HepG2 (cell line): ENCODE data around the gene IER2. TPM values are rescaled to one million over a fixed set of nuclear protein-coding genes. Genes with fewer than 3 reads are reported as not detected.

ENCODE experiments used
- CHD2 ChIP-seq: IDR thresholded peaks from 2 replicates; pipeline ENCODE4 v1.6.1; 2011; ENCODE audit warnings: low read depth, low read length, improper control_type of control experiment
- ELF4 ChIP-seq: sonication (generic); formaldehyde crosslinking; IDR thresholded peaks from 2 replicates; pipeline ENCODE4 v1.5.0; 2020; ENCODE audit warnings: missing genetic modification reagents, mild to moderate bottlenecking, moderate library complexity, borderline replicate concordance
- FOXA1 ChIP-seq, 2 experiments: fragments of 450-650 bp in 1 of 2; sonication (generic) in 1 of 2; formaldehyde crosslinking in 1 of 2; IDR thresholded peaks; 2 replicates each; pipeline versions ENCODE4 v1.4.0 to v1.6.1; 2016 to 2020; ENCODE audit warnings: missing genetic modification reagents in 1 of 2
- FOXJ3 ChIP-seq: sonication (generic); formaldehyde crosslinking; IDR thresholded peaks from 2 replicates; pipeline ENCODE4 v1.4.0; 2020; ENCODE audit warnings: missing genetic modification reagents, mild to moderate bottlenecking, borderline replicate concordance
- HES4 ChIP-seq: sonication (generic); formaldehyde crosslinking; IDR thresholded peaks from 2 replicates; pipeline ENCODE4 v1.9.0; 2021; ENCODE audit warnings: mild to moderate bottlenecking, missing genetic modification reagents, borderline replicate concordance
- HIVEP1 ChIP-seq: sonication (generic); formaldehyde crosslinking; IDR thresholded peaks from 2 replicates; pipeline ENCODE4 v1.4.0; 2020; ENCODE audit warnings: mild to moderate bottlenecking, missing genetic modification reagents
- IRX3 ChIP-seq: sonication (generic); formaldehyde crosslinking; IDR thresholded peaks from 2 replicates; pipeline ENCODE4 v1.8.1; 2023; ENCODE audit warnings: mild to moderate bottlenecking, low read depth, missing genetic modification reagents, borderline replicate concordance
- ISL2 ChIP-seq: sonication (generic); formaldehyde crosslinking; IDR thresholded peaks from 2 replicates; pipeline ENCODE4 v1.5.0; 2020; ENCODE audit warnings: missing genetic modification reagents
- PAWR ChIP-seq: sonication (generic); formaldehyde crosslinking; IDR thresholded peaks from 2 replicates; pipeline ENCODE4 v1.4.0; 2020; ENCODE audit warnings: missing genetic modification reagents, mild to moderate bottlenecking, borderline replicate concordance
- PHB2 ChIP-seq: fragments of 450-650 bp; IDR thresholded peaks from 2 replicates; pipeline ENCODE4 v1.6.1; 2018; ENCODE audit not compliant: partially characterized antibody
- PHF5A ChIP-seq: IDR thresholded peaks from one replicate; pipeline ENCODE4 v1.6.1; 2018; ENCODE audit warnings: low read depth, missing genetic modification reagents; ENCODE audit not compliant: unreplicated experiment
- PHF8 ChIP-seq: sonication (generic); formaldehyde crosslinking; IDR thresholded peaks from 2 replicates; pipeline ENCODE4 v1.5.0; 2020; ENCODE audit warnings: missing genetic modification reagents
- RFX3 ChIP-seq: IDR thresholded peaks from 2 replicates; pipeline ENCODE4 v1.6.1; 2016; ENCODE audit warnings: missing biosample characterization, missing genetic modification reagents
- TAF15 ChIP-seq: fragments of 200-400 bp; formaldehyde crosslinking; IDR thresholded peaks from one replicate; pipeline ENCODE4 v1.6.1; 2018; ENCODE audit warnings: mild to moderate bottlenecking, low read depth, low read length; ENCODE audit not compliant: poor library complexity, severe bottlenecking
- XBP1 ChIP-seq: sonication (generic); formaldehyde crosslinking; IDR thresholded peaks from 2 replicates; pipeline ENCODE4 v1.5.0; 2020; ENCODE audit warnings: missing genetic modification reagents
- YEATS2 ChIP-seq: sonication (generic); formaldehyde crosslinking; IDR thresholded peaks from 2 replicates; pipeline ENCODE4 v1.4.0; 2020; ENCODE audit warnings: missing genetic modification reagents, borderline replicate concordance
- ZFP62 ChIP-seq: sonication (generic); formaldehyde crosslinking; IDR thresholded peaks from 2 replicates; pipeline ENCODE4 v1.4.0; 2020; ENCODE audit warnings: missing genetic modification reagents
- ZNF160 ChIP-seq: sonication (generic); formaldehyde crosslinking; IDR thresholded peaks from 2 replicates; pipeline ENCODE4 v1.8.0; 2022; ENCODE audit warnings: mild to moderate bottlenecking, inconsistent platforms, missing genetic modification reagents
- polyA plus RNA-seq, 8 experiments: library from polyadenylated mRNA; depleted of rRNA in 3 of 8; stranded (reverse) in 7 of 8; unstranded in 1 of 8; fragments of >200 nt; fragmentation: Illumina TruSeq in 4 of 8; extraction: Trizol in 4 of 8; gene quantifications; 2 replicates each; pipeline versions ENCODE4 v1.2.1 to v1.2.3, GENCODE V29; 2011 to 2016; ENCODE audit warnings: low read depth in 4 of 8, missing spikeins in 1 of 8, mixed read lengths in 1 of 8; ENCODE audit not compliant: insufficient read depth in 1 of 8
- total RNA-seq, 5 experiments: library from RNA; depleted of rRNA; stranded (reverse); fragments of >200 nt; fragmentation: Illumina TruSeq; extraction: Trizol; gene quantifications; 2 replicates each; pipeline ENCODE4 v1.2.3, GENCODE V29; 2016; ENCODE audit warnings: low read depth in 1 of 5
- TF ChIP-seq, protein P1 (sequence below): sonication (generic); formaldehyde crosslinking; IDR thresholded peaks from 2 replicates; pipeline ENCODE4 v1.5.0; 2020; ENCODE audit warnings: mild to moderate bottlenecking, missing genetic modification reagents
- TF ChIP-seq, protein P2 (sequence below): sonication (generic); formaldehyde crosslinking; IDR thresholded peaks from 2 replicates; pipeline ENCODE4 v1.4.0; 2020; ENCODE audit warnings: missing genetic modification reagents
- TF ChIP-seq, protein P3 (sequence below): sonication (generic); formaldehyde crosslinking; IDR thresholded peaks from 2 replicates; pipeline ENCODE4 v1.4.0; 2020; ENCODE audit warnings: mild to moderate bottlenecking, low read depth, missing genetic modification reagents

The IER2 gene
- total and polyA plus RNA-seq, 2 of the 13 experiments (the other 11 are each of a cell fraction or from before 2014, with no cell fraction given), result 10.1 to 14.3 TPM

DNA sequence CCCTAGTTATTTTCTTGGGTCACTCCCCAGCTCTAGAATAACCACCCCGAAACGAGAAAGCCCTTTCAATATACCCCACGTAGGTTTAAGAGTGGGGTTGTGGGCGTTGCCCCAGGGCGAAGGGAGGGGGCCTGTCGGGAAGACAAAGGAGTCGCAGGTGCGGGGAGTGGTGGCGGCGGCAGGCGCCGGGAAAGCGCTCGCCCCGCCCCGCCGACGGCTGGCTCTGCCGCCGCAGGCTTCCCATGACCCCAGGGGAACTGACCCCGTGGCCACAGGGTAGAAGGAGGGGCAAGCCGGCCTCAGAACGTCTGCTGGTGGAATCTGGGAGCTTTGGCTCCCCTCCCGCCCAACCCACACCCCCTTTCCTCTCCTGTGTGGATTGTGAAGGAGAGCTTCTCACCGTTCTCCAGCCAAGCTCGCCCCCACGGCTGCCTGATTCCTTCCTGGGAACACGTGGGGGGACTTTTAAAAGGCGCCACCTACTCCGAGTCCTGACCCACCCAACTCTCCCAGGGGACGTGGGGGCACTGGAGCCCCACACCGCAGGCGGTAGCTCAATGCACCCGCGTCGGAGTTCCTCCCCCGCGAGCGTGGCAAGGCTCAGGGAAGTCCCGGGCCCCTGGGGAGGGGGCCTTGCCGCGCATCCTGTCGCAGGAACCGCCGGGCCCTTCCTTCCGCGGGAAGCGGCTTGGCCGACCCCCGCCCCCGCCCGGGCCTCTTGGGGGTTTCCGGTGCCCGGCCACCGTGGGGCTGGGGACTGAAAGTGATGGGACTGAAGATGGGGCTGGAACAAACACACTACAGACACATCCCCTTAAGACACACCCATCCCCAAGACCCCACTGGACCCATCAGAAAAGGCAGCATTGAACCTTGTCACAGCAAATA, 5.5 kb downstream of the IER2 start (continued):
- TF ChIP-seq FOXA1 (IDR thresholded peaks at IDR 0.05) (no peak), FOXA1 (CRISPR knock-in tag; IDR thresholded peaks at IDR 0.05) (no peak), PHF5A (CRISPR knock-in tag) (no peak), ELF4 (CRISPR knock-in tag) (no peak; the same call in 1 of the 2 replicates), FOXJ3 (no peak), PAWR (CRISPR knock-in tag) (no peak), RFX3 (no peak), XBP1 (CRISPR knock-in tag) (no peak), ISL2 (no peak), ZNF160 (no peak), ZFP62 (CRISPR knock-in tag) (no peak), HIVEP1 (CRISPR knock-in tag) (peak; percentile 79; the same call in 1 of the 2 replicates), TAF15 (no peak), PHF8 (CRISPR knock-in tag) (no peak), YEATS2 (CRISPR knock-in tag) (no peak), CHD2 (peak; percentile 47; the same call in 1 of the 2 replicates), PHB2 (no peak), IRX3 (no peak), HES4 (no peak)
- TF ChIP-seq, protein P1, sequence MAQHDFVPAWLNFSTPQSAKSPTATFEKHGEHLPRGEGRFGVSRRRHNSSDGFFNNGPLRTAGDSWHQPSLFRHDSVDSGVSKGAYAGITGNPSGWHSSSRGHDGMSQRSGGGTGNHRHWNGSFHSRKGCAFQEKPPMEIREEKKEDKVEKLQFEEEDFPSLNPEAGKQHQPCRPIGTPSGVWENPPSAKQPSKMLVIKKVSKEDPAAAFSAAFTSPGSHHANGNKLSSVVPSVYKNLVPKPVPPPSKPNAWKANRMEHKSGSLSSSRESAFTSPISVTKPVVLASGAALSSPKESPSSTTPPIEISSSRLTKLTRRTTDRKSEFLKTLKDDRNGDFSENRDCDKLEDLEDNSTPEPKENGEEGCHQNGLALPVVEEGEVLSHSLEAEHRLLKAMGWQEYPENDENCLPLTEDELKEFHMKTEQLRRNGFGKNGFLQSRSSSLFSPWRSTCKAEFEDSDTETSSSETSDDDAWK (CRISPR knock-in tag), result no peak
- TF ChIP-seq, protein P2, sequence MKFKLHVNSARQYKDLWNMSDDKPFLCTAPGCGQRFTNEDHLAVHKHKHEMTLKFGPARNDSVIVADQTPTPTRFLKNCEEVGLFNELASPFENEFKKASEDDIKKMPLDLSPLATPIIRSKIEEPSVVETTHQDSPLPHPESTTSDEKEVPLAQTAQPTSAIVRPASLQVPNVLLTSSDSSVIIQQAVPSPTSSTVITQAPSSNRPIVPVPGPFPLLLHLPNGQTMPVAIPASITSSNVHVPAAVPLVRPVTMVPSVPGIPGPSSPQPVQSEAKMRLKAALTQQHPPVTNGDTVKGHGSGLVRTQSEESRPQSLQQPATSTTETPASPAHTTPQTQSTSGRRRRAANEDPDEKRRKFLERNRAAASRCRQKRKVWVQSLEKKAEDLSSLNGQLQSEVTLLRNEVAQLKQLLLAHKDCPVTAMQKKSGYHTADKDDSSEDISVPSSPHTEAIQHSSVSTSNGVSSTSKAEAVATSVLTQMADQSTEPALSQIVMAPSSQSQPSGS (CRISPR knock-in tag), result no peak
- TF ChIP-seq, protein P3, sequence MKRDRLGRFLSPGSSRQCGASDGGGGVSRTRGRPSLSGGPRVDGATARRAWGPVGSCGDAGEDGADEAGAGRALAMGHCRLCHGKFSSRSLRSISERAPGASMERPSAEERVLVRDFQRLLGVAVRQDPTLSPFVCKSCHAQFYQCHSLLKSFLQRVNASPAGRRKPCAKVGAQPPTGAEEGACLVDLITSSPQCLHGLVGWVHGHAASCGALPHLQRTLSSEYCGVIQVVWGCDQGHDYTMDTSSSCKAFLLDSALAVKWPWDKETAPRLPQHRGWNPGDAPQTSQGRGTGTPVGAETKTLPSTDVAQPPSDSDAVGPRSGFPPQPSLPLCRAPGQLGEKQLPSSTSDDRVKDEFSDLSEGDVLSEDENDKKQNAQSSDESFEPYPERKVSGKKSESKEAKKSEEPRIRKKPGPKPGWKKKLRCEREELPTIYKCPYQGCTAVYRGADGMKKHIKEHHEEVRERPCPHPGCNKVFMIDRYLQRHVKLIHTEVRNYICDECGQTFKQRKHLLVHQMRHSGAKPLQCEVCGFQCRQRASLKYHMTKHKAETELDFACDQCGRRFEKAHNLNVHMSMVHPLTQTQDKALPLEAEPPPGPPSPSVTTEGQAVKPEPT, result no peak
